Fibroblast of pulmonary artery (primary cell): Measurements from ENCODE around the gene RUFY1.
"Not testable (repeated sequence)": the region's sequence is repeated elsewhere in the genome, so short reads cannot be mapped to it uniquely, and the experiment has no call there.

Experiments
- DNase-seq: peaks from one replicate; pipeline ENCODE4 v3.0.0-alpha.2; 2010; ENCODE audit warnings: low read depth
- H3K4me3 ChIP-seq: replicated peaks from 2 replicates; pipeline ENCODE4 v1.5.1; 2011; ENCODE audit warnings: low read depth, mild to moderate bottlenecking, control low read depth, low read length, moderate library complexity
- CTCF ChIP-seq: IDR thresholded peaks from 2 replicates; pipeline ENCODE4 v1.5.1; 2011; ENCODE audit warnings: mild to moderate bottlenecking, control low read depth, low read length, inconsistent platforms; ENCODE audit errors: missing control alignments

The RUFY1 gene

DNA sequence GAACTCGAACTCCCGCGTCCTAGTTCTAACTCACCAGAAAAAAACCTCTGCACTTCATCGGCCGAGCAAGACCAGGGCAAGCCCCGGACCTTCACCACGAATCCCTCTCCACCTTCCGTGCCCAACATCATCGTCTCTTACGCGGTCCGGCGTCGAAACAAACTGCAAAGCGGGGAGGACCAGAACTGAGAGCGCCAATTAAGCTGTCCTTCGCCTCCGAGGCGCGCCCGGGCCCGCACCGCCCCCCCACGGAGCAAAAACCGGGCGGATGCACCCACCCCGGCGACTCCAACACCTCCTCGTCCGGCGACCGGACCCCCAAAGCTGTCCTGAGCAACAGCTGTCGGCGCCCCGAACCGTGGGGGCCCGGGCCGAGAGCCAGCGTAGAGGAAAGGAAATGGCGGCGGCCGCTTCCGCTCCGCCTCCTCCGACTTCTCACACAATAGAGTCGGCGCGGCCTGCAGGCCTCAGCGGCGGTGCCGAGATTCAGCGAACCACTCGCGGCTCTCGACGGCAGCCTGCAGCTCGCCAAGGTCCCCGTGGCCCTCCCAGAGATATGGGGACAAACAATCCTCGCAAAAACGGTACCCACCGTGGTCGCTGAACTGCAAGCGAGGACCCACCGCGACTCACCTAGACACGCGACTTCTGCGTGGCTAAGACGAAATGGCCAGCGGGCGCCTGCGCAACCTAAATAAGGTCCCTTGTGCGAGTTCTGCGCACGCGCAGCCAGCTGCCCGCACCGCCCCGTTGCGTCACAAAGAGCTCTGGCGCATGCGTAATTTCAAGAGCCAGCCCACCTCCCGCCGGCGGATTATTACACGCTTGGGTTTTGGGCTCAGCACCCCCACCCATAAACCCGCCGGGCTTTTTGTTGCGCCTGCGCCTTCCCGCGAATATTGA, 72.9 kb downstream of the RUFY1 start, which contains the start of gene HNRNPH1:
HNRNPH1 (minus strand) TSS at position 669 of the 903 bp plus-strand sequence; CDS start at position 131, 538 bp downstream.
- TF ChIP-seq CTCF: no peak
- peak; percentile 99 for DNase-seq
- peak within 1 kb of the TSS; percentile 100 for H3K4me3 ChIP-seq

DNA sequence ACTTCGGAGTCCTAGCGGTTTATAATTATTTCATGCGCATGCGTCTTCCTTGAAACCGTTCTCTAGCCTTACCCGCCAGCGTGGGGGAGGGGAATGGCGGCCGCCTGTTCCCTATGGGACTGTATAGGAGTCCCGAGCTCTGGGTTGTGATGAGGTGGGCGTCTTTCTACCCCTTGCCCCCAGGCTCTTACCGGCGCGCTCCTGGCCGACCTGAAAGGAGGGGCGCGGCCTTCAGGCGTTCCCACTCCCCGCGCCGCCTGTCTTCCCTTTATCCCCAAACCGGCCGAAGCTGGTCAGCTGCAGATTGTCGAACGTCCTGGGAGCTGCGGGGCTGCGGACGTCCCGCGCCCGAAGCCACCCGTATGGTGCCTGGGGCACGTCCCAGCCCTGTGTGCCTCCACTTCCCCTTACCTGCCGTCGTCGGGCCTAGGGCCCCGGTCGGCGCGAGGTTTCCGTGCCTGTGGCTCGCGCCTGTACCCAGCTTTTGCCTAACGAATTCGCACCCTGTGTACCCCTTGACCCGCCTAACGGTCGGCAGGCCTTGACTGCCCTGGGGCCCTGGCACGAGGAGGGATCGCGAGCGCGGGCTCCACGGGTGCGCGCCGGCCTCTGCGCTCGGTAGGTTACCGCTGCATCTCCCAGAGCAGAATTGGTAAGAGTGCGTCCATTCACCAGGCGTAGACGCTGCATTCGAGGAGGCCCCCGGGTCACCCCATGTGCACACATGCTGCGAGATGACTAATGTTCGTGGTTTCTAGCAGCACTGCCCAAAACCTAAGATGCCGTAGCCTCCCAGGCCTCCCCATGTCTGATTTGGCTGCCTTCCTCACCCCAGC, 73.8 kb downstream of the RUFY1 start:
- DNase-seq: peak; percentile 63
- peak overlapping the region; percentile 60 for H3K4me3 ChIP-seq
- no peak for TF ChIP-seq CTCF

DNA sequence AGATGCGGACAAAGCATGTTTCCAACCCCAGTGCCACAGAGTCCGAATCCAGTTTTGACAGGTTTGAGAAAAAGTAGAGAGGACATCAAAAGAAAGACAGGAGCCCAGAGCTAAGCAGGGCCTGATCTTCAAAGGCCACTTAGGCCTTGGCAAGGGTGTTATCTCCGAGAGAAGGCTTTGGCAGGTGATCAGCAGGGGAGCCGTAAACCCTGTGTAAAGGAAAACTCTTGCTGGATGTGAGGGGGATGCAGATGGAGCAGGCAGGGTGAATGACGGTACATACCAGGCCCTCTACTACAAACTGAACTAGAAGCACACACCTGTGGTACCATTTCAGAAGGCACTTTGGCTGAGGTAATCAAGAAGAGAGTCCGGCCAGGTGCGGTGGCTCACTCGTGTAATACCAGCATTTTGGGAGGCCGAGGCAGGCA, 74.5 kb downstream of the RUFY1 start:
- peak overlapping the region; percentile 60 for H3K4me3 ChIP-seq
- TF ChIP-seq CTCF: no peak

DNA sequence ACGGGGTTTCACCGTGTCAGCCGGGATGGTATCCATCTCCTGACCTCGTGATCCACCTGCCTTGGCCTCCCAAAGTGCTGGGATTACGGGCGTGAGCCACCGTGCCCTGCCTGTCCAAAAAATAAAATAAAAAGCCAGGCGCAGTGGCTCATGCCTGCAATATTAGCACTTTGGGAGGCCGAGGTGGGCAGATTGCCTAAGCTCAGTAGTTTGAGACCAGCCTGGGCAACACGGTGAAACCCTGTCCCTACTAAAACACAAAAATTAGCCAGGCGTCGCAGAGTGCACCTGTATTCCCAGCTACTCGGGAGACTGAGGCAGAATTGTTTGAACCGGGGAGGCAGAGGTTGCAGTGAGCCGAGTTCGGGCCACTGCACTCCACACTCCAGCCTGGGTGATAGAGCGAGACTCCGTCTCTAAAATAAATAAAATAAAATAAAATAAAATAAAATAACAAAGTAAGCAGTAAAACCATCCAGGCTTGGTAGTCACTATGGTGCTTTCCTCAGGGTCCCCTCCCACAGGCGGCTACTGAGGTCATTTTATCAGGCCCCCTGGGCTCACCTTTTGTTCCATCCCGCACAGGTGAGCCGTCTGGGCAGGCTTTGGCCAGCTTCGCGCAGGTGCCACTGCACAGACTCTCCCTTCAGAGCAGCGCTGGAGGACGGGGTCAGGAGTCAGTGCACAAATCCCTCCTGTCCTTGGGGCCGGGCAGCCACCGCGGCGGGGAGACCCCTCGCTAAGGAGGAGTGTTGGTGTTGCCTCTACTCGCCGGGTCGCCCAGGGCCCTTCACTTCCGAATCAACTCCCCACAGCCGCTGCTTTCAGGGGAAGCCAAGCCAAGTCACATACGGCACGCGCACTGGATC, 83.4 kb downstream of the RUFY1 start:
- peak overlapping the region; percentile 52 for H3K4me3 ChIP-seq
- DNase-seq: not testable (repeated sequence)

More for the DNA sequence above, 74.5 kb downstream of the RUFY1 start:
- DNase-seq: no peak

DNA sequence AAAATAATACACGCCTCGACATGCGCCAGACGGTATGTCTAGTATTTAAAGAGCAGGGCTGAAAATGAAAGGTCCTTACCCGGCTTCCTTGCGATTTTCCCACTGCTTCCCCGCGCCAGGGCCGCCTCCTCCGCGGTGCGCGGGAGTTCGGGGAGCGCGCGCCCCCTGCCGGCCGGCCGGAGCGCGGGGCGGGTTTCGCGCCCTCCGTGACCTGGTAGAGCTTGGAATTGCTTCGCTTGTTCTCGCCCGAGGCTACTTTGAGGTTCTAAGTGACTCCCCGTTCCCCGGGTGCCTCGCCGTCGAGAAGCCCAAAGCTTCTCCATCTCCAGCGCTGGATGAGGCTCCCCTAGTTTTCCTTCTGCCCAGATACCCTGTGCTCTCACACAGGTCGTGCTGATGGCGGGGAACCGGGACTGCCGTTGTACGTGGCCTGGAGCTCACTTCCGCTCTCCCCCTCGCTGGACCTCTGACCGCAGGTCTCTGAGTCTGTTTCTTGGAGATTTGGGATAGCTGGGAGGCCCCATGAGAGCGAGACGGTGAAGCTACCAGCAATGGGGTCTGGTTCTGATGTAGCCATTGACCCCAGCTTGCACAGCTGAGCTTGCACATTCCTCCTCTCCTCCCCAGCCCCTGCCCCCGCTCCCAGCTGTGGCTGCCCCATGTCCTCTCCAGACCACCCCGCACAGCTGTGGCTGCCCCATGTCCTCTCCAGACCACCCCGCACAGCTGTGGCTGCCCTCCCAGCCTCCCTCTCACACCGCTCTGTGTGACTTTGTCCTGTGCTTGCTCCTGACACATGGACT, 84.2 kb downstream of the RUFY1 start:
- not testable (repeated sequence) for DNase-seq, H3K4me3 ChIP-seq

DNA sequence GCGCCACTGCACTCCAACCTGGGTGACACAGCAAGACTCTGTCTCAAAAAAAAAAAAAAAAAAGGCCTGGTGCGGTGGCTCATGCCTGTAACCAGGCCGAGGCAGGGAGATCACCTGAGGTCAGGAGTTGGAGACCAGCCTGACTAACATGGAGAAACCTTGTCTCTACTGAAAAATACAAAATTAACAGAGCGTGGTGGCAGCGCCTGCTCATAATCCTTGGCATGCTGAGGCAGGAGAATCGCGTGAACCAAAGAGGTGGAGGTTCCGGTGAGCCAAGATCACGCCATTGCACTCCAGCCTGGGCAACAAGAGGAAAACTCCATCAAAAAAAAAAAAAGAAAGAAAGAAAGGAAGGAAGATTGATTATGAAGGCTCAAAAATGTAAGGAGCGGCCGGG, 88.9 kb downstream of the RUFY1 start:
- DNase-seq, H3K4me3 ChIP-seq: not testable (repeated sequence)

GRCh38 chr5:179641745-179642144, 91.4 kb downstream of the RUFY1 start:
- not testable (repeated sequence) for H3K4me3 ChIP-seq, DNase-seq

GRCh38 chr5:179642626-179643025, 92.3 kb downstream of the RUFY1 start:
- not testable (repeated sequence) for DNase-seq, H3K4me3 ChIP-seq

GRCh38 chr5:179643141-179643920, 93.0 kb downstream of the RUFY1 start:
- not testable (repeated sequence) for H3K4me3 ChIP-seq, DNase-seq

DNA sequence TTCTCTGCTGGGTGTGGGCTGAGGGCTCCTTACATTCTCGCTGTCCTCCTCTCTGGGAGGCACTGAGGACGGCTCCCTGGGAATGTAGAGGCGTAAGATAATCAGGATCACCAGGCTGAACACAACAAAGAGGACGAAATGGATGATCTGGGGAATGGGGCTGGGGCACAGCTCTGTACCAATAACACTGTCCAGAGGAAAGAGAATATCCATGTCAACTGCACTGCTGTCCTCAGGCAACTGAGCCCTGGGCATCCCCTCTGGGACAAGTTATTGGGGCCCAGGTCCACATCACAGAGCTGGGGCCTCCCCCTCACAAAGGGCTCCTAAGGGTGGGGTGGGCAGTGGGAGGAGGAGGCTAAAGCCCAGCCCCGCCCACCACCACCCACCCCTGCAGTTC, 94.4 kb downstream of the RUFY1 start:
- not testable (repeated sequence) for DNase-seq, H3K4me3 ChIP-seq
